GM12891 (cell line): Measurements from ENCODE around the gene SCAF1. TPM values are rescaled to one million over a fixed set of nuclear protein-coding genes. Genes with fewer than 3 reads are reported as not detected.

Experiments used
- DNase-seq: peaks from one replicate; pipeline ENCODE4 v3.0.0; 2011; ENCODE audit warnings: low spot score; ENCODE audit not compliant: insufficient read length
- FAIRE-seq: peaks from 2 replicates; lab custom pipeline; 2011; peaks lifted over from hg19 to GRCh38; lab: Jason Lieb, UNC
- PAX5 ChIP-seq: IDR thresholded peaks from 2 replicates; pipeline ENCODE4 v1.6.1; 2011; ENCODE audit warnings: low read length, moderate library complexity, mild to moderate bottlenecking; ENCODE audit not compliant: insufficient read depth, severe bottlenecking
- POLR2A ChIP-seq: IDR thresholded peaks from 2 replicates; pipeline ENCODE4 v1.6.1; 2011; ENCODE audit warnings: low read depth, low read length, control low read depth
- POLR2AphosphoS5 ChIP-seq: IDR thresholded peaks from 2 replicates; pipeline ENCODE4 v1.6.1; 2011; ENCODE audit warnings: low read depth, low read length, control low read depth
- POU2F2 ChIP-seq: IDR thresholded peaks from 2 replicates; pipeline ENCODE4 v1.6.1; 2011; ENCODE audit warnings: low read depth, mild to moderate bottlenecking, control low read depth, low read length, moderate library complexity
- SPI1 ChIP-seq: IDR thresholded peaks from 2 replicates; pipeline ENCODE4 v1.6.1; 2011; ENCODE audit warnings: low read depth, low read length, control low read depth
- TAF1 ChIP-seq: IDR thresholded peaks from 2 replicates; pipeline ENCODE4 v1.6.1; 2011; ENCODE audit warnings: low read depth, low read length, control low read depth
- polyA plus RNA-seq: library from polyadenylated mRNA; unstranded; fragments of >200 nt; gene quantifications from one replicate; pipeline ENCODE4 v1.2.1, GENCODE V29; 2012; ENCODE audit warnings: low read depth, missing spikeins, inconsistent platforms; ENCODE audit not compliant: missing spikeins

The SCAF1 gene, protein sequence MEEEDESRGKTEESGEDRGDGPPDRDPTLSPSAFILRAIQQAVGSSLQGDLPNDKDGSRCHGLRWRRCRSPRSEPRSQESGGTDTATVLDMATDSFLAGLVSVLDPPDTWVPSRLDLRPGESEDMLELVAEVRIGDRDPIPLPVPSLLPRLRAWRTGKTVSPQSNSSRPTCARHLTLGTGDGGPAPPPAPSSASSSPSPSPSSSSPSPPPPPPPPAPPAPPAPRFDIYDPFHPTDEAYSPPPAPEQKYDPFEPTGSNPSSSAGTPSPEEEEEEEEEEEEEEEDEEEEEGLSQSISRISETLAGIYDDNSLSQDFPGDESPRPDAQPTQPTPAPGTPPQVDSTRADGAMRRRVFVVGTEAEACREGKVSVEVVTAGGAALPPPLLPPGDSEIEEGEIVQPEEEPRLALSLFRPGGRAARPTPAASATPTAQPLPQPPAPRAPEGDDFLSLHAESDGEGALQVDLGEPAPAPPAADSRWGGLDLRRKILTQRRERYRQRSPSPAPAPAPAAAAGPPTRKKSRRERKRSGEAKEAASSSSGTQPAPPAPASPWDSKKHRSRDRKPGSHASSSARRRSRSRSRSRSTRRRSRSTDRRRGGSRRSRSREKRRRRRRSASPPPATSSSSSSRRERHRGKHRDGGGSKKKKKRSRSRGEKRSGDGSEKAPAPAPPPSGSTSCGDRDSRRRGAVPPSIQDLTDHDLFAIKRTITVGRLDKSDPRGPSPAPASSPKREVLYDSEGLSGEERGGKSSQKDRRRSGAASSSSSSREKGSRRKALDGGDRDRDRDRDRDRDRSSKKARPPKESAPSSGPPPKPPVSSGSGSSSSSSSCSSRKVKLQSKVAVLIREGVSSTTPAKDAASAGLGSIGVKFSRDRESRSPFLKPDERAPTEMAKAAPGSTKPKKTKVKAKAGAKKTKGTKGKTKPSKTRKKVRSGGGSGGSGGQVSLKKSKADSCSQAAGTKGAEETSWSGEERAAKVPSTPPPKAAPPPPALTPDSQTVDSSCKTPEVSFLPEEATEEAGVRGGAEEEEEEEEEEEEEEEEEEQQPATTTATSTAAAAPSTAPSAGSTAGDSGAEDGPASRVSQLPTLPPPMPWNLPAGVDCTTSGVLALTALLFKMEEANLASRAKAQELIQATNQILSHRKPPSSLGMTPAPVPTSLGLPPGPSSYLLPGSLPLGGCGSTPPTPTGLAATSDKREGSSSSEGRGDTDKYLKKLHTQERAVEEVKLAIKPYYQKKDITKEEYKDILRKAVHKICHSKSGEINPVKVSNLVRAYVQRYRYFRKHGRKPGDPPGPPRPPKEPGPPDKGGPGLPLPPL
- 18.5 TPM for polyA plus RNA-seq

DNA sequence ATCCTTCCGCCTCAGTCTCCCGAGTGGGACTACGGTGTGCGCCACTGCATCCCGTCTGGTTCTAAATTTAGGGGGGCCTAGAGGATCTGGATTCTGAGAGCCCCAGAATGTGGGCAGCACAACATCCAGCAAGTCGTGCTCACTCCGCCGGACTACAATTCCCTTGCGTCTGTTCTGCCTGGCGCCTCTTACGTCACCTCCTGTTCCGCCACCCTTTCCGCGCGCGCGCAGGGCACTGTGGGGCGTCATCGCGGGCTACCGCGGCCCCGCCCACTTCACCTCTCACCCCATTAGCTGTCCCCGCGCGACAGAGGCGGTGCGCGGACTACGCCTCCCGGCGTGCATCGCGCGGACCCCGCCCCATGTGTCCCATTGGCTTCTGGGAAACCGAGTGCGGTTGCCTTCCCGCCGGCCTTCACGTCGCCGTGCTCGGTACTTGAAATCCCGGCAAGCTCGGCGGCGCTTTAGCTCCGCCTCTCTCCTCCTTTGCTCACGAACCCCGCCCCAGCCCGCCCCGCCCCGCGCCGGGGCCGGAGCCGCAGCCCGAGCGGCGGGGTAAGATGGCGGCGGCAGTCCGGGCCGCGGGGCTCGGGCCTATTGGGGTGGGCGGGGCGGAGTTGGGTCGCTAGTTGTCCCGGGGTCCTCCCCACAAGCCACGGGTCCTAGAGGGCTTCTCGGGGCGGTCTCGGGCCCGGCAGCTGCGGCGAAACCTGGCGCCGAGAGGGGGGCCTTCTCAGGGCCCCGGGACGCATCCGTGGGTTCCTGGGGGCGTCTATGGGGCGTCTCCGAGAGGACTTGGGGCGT lies at the start of gene SCAF1:
Gene SCAF1 (plus strand): TSS at position 522 of the 804 bp plus-strand sequence. CDS start 2,818 bp downstream, outside the sequence.
- TF ChIP-seq SPI1 = no peak
- TF ChIP-seq POLR2A = peak; percentile 60
- TF ChIP-seq POLR2AphosphoS5 = peak; percentile 66; the same call in 1 of the 2 replicates
- TF ChIP-seq TAF1 = peak; percentile 52; the same call in 1 of the 2 replicates
- TF ChIP-seq PAX5 = no peak
- TF ChIP-seq POU2F2 = peak; percentile 49; the same call in 1 of the 2 replicates
- peak; percentile 96 for DNase-seq
- FAIRE-seq = peak; percentile 100

DNA sequence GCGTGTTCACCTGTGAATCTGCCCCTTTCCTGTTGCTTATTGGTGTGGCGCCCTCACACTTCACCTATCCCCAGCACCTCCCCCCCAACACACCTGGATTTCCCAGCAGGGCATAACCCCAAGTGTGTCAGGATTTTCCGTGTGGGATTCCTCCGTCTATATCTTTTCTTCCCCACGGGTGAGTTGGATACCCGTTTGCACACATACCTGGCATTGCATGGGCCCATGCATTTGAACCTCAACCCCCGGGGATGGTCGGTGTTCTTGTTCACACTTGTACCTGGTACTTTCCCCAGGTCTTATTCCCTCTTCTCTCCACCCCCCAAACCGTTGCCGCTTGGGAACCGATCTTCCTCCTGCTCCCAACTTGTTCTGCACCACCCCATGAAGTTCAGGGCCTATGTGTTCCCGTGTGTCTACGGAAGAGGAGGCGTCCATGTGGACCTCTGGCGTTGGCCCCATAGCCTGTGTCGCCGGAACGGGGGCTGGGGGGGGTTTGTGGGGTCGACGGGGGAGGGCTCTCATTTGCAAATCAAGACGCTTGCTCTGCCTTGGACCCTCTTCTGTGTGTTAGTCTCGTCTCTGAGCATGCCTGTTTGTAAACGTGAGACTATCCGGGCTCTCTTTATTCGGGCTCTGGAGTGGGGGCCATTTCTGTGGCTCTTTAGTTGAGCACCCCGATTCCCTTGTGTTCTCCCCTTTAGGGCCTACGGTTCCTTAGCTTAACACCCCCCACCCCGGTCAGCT lies 49.4 kb upstream of the SCAF1 start:
- FAIRE-seq (peak; percentile 88), DNase-seq (no peak)
- TF ChIP-seq PAX5 = no peak
- no peak for TF ChIP-seq SPI1
- no peak for TF ChIP-seq POLR2AphosphoS5
- TF ChIP-seq POU2F2 = no peak
- TF ChIP-seq TAF1 = no peak
- TF ChIP-seq POLR2A = no peak

DNA sequence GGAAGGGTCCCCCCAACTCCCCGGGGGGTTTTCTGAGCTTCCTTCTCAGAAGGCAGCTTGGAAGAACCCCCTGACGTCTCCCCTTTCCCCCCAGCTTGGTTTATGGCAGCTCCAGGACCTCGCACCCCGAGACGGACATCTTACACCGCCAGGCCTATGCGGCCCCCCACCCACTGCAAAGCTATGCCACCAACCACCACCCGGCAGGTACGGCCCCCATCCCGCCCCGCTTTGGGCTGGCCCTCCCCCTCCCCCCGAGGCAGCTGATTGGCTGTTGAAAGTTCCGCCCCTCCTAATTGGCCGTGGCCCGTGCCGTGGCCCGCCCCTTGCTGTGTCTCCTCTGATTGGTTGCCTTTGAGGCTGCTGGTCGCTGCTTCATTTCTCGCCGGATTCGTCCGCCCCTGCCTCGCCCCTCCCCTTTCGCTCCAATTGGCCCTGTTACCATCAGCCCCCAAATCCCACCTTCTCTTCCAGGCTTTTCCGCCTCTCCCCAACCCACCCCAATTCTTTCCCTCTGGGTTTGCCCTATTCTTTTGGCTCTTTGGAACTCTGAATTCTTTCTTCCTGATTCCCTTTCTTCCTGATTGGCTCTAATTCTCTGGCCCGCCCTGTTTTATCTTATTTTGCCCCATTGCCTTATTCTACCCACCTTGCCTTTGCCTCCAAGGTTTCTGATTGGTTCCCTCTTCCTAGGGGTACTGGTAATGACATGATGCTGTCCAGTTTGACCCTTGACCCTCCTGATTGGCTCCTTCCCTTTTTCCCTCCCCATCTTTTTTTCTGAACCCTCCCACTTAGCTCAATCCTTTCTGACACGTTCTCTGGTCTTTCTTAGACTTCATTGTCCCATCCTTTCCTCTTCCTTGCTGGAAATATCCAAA lies 48.5 kb upstream of the SCAF1 start:
- TF ChIP-seq POLR2A (no peak), PAX5 (no peak), POU2F2 (no peak)
- FAIRE-seq (peak; percentile 100), DNase-seq (peak; percentile 100)

DNA sequence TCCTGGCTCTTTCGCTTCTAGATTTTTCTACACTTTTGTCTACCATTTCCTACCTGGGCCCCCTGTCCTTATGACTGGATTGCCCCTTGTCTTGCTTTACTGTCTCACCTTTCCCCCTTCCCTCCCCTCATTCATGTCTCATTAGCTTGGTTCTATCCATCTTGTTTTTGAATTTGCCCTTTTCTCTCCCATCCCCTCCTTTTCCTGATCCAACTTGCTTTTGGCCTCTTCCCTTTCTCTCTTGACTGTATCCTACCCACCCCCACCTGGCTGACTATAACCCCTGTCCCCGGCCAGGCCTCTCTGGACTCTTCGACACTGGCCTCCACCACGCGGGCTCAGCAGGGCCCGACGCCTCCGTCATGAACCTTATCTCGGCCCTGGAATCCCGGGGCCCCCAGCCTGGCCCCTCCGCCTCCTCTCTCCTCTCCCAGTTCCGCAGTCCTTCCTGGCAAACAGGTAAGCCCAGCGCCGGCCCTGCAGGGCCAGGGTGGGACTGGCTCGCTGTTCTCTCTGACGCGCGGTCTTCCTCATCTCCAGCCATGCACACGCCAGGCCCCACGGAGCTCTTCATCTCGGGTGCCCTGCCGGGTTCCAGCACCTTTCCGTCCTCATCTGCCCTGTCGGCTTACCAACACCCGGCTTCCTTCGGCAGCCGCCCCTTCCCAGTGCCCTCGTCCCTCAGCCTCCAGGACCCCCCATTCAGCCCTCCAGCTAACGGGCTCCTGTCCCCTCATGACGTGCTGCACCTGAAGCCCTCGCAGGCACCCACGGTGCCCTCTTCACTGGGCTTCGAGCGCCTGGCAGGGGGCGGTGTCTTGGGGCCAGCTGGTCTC lies 47.6 kb upstream of the SCAF1 start:
- TF ChIP-seq TAF1 (no peak), POLR2A (no peak), POU2F2 (no peak), POLR2AphosphoS5 (no peak), SPI1 (no peak), PAX5 (no peak)
- no peak for DNase-seq
- FAIRE-seq = no peak

DNA sequence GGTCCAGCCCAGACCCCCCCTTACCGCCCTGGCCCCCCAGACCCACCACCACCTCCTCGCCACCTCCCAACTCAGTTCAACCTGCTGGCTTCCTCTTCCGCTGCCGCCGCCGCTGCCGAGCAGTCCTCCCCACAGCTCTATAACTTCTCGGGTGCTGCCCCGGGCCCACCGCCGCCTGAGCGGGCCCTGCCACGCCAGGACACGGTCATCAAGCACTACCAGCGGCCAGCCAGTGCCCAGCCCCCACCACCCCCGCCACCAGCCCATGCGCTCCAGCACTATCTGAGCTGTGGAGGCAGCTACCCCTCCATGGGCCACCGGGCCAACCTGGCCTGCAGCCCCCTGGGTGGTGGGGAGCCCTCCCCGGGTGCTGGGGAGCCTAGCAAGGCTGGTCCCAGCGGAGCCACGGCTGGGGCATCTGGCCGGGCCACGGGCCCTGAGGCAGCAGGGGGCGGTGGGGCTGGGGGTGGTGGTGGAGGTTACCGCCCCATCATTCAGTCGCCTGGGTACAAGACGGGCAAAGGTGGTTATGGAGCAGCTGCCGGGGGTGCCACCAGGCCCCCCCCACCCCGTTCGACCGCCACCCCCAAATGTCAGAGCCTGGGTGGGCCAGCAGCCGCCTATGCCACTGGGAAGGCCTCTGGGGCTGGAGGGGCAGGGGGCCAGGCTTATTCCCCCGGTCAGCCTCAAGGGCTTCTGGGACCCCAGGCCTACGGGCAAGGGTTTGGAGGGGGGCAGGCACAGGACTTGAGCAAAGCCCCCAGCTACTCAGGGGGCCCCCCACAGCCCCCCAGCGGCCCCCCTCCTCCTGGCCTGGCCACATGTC lies 46.8 kb upstream of the SCAF1 start:
- no peak for FAIRE-seq
- TF ChIP-seq SPI1 (no peak), PAX5 (no peak), POLR2A (no peak), POU2F2 (no peak), TAF1 (no peak), POLR2AphosphoS5 (no peak)

DNA sequence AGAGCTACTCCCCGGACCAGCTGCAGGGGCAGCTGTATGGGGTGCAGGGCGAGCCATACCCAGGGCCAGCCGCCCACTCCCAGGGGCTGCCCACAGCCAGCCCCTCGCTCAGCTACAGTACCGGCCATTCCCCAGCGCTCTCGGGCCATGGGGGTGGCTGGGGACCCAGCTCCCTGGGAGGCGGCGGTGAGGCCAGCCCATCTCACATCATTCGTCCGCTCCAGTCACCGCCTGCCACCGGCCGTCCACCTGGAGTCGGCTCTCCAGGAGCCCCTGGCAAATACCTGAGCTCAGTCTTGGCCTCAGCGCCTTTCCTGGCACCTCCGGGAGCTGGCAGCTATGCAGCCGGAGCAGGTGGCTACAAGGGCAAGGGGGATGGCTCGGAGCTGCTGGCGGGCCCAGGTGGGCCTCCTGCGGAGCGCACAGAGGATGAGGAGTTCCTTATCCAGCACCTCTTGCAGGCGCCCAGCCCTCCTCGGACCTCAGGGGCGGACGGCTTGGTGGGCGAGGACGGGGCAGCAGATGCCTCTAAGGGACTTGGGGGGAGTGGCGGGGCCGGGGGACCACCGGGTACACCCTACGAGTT lies 46.1 kb upstream of the SCAF1 start:
- DNase-seq (no peak), FAIRE-seq (no peak)
- TF ChIP-seq PAX5 (no peak), POLR2AphosphoS5 (no peak), SPI1 (no peak), POU2F2 (no peak), POLR2A (no peak), TAF1 (no peak)

More for the DNA sequence above, 46.8 kb upstream of the SCAF1 start:
- no peak for DNase-seq
